HG03175 (cell line): ENCODE measurements around the gene FRMD1.

Experiments used
- ATAC-seq: cut with Tn5 transposase; IDR thresholded peaks from one replicate; pipeline ENCODE4 v1.9.1; 2021; ENCODE audit warnings: mild to moderate bottlenecking, moderate library complexity; ENCODE audit not compliant: unreplicated experiment

FRMD1 gene

DNA sequence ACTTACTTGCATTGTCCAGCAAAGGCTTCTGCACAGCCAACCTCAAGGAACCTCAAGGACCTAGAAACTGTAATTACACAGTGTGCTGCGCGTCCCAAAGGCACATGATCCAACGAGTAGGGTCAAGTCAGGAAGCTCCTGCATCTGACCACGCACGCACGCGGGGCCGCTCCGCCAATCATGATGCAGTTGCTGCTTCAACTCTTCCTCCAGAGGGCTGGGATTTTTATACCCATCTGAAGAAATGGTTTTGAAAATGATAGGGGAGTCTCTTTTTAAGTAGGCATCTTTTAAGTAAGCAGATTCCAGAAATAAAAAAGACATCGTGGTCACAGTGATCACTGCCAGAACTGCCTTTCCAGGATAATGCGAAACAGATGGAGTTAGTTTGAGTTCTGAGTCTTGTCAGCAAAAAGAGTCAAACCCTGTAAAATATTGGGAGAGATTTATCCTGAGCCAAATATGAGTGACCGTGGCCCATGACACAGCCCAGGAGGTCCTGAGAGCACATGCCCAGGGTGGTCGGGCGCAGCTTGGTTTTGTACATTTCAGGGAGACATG lies 47.5 kb downstream of the FRMD1 start:
- ATAC-seq: no peak

DNA sequence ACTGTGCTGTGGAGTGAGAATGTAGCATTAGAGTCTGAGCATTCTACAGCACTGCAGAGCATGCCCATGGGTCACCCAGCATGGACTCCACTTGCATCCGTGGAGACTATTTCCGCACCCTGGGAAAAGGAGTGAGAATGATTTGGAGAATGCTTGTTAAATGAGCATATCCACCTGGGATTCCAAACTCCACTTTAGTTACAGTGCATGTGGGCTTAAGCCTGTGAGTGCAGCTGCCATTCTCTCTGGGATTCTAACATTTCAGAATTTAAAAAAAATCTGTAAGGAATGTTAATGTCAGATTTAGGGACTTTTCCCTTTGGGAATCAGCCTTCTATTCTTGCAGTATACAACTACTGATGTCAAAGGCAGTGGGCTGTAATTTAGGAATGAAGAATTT lies 48.1 kb downstream of the FRMD1 start:
- ATAC-seq: no peak

DNA sequence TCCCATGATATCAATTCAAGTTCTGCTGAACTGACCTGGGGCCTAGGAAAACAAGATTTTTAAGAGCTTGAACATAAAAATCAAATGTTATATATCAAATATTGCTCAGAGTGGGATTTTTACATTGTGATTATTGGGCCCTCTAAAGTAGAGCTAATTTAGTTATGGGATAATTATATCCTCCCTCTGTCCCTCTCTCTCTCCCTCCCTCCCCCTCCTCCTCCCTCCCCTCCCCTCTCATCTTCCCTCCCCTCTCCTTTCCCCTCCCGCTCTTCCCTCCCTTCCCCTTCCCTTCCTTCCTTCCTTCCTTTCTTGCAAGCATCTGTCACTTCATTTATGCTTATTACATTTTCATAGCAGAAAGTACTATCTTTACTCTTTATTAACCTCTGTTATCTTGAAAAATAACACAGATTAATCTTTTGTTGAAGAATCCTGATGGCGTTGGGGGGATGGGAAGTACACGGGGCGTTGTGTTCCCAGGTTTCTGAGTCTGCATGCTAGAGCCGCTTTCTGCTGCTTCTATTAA lies 48.7 kb downstream of the FRMD1 start:
- no peak for ATAC-seq

DNA sequence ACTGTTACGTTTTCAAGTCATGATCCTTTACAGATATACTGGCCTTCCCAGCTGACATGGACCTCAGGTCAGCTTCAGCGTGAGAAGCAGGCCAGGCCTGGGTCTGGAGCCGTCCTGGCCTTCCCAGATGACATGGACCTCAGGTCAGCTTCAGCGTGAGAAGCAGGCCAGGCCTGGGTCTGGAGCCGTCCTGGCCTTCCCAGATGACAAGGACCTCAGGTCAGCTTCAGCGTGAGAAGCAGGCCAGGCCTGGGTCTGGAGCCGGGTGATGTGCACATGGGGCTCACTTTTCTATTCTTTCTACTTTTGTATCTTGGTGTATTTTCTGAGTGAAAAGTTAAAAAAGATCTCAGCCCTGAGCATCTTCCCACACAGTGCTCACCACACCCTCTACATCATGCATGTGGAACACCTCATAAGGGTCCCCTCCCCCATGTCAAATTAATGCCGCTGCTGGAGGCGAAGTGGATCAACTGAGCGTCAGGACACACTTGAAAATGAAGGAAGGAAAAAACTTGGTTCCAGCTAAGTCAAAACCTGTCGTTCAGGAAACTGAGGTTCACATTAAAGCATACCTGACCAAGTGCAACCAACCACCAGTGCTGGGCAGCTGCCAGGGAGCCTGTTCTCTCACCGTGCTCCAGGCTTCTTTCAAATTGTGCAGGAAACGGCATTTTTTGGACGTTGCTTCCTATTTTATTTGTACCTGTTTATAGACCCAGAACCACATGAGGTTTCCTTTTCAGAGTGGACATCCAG lies 49.4 kb downstream of the FRMD1 start:
- no peak for ATAC-seq

DNA sequence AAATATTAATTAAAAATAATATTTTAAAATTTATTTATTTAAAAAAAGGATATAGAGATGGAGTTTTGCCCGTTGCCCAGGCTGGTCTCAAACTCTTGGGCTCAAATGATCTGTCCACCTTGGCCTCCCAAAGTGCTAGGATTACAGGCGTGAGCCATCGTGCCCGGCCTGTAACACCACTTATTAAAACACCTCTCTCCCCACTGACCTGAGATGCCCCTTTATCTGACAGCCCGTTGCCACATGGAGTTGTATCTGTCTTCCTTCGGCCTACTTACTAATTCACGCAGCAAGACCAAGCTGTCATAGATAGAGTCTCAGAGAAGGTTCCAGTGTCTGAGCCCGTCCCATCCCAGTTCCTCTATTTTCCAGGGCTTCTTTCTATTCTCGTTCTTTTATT lies 50.8 kb downstream of the FRMD1 start:
- no peak for ATAC-seq

DNA sequence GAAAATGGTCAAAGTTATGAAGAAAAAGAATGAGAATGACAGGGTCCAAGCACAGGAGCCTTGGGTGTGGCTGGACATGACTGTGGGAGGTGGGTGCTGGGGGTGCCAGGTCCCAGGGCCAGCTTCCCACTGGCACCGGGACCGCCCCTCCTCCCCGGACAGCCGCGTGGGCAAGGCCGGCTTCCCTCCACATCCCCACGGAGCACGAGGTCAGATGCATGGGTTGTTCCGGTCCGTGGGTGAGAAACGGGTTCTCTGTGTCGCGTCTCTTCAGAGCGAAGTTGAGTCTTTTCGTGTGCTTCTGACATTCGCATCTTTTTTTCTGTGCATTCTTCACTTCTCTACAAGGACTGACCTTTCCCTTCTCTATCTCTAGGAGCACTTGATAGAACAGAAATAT lies 51.5 kb downstream of the FRMD1 start:
- no peak for ATAC-seq

DNA sequence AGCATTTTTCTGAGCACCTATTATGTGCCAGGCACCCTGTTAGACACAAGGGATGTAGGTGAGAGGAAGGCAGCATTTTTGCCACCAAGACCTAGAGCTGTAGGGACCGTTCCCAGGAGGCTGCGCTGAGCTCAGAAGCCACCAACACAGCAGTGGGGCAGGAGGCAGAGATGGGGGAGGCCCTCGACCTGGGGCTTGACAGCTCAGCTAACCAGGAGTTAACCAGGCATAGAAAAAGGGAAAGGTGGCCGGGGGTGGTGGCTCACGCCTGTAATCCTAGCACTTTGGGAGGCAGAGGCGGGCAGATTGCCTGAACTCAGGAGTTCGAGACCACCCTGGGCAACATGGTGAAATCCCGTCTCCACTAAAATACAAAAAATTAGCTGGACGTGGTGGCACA lies 52.1 kb downstream of the FRMD1 start:
- no peak for ATAC-seq

DNA sequence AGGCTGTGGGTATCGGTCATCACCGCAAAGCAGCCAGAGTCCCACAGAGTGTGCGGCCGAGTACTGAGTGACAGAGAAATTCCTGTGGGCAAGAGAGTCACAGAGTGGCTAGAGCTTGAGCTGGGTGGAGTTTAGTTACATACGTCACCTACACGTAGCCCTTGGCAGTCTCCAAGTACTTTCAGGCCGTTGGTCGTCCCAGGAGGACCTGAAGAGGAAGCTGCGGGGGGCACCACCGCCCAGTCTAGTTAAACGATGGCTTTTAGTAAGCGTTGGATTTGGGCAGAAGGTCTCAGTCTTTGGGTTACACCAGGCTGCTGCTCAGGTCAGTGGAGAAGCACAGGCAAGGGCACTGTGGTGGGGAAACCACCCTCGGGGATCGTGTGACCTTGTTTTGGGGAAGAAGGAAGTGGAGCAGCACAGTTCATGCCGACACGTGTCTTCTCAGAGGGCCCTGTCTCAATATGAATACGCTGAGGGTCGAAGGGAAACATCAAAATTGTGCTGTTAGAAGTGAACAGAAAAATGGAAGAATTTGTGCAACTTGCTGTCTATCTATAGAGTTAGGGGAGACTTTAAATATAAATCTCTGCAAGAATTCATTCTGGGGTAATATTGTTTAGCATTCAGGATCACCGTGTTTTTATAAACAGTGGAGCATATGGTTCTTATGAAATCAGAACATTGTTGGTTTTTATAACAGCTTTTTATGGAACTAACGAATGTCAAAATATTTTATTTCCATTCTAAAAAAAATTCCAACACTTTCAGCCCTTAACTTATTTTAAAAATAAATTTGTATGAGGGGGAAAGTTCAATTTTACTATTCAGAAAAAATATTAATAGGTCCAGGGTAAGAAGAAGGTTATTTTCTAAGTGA lies 52.9 kb downstream of the FRMD1 start:
- no peak for ATAC-seq

DNA sequence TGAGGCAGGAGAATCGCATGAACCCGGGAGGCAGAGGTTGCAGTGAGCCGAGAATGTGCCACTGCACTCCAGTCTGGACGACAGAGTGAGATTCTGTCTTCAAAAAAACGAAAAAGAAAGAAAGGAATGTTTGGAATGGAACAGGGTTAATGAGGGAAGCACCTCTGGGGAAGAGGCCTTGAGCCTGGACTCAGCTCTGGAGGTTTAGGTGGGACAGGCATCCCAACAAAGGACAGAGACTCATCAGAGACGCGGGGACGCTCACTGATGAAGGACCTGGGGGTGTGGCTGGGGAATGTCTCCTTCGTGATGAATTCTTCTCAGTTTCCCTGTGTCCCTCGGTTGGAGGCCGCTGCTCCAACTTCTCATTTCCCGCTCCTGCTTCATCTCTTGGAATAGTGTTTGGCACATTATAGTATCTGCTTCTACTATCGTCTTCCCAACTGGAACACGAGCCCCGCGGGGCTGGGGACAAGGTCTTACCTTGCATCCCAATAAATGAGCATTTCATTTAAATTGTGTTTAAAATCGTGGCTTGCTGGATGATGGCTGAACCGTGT lies 54.0 kb downstream of the FRMD1 start:
- no peak for ATAC-seq

DNA sequence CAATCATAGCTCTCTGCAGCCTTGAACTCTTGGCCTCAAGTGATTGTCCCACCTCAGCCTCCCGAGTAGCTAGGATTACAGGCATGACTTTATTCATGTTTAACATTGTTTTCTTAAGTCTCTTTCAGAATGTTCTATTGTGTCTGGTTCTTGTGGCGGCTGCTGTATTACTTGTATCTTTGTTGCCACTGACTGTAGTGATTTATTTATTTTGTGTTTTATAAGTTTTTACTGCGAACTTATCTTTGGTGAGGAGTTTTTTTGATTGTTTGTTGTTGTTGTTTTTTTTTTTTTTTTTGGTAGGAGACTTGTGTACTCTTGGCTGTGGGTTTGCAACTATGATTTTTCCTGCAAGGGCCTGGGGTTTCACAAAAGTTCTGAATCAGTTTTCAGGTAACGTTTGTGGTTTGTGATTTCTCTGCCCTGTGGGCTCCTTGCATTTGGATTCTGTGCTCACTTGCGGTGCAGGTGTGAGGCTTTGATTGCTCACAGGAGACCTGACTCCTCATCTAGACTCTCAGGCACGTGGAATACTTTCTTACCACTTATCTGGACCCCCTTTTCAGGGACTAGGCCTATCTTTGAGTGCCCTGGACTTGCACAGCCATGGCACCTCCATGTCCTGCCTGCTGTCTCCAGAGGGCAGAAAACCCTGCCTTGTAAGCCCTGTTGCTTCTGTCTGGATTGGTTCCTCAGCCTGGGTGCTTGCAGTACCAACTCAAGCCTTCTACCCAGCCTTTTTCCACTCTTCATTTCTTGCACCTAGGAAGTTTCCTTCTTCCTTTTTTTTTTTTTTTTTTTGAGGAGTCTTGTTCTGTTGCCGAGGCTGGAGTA lies 56.3 kb downstream of the FRMD1 start:
- no peak for ATAC-seq

DNA sequence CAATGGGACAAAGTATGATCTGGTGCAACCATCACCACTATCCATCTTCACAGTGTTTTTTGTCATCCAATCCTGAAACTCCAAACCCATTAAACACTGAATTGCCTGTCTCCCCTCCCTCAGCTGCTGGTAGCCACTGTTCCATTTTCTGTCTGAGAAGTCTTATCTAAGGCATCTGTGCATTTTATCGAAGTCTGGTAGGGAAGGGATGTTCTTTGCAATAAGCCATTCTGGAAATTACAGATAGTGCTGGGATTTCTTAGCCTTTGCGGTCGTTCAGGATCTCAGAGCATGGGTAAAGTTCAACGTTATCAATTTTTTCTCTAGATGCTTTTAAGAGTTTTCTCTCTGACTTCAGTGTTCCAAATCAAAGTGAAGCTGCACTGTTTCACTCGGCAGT lies 57.4 kb downstream of the FRMD1 start:
- ATAC-seq: no peak

DNA sequence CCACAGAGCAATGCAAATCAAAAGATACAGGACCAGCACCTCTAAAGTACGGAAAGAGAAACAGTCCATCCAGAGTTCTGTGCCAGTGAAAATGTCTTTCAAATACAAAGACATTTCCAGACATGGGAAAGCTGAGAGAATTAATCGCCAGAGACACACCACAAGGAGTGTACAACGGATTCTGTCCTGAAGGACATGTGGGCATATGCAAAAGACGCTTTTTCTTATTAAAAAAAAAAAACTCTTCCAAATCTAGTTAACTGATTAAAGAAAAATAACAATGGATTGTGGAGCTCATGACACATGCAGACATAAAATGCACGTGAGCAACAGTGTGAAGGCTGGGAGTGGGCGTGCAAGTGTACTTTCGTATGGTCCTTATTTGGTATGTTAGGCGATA lies 58.8 kb downstream of the FRMD1 start:
- no peak for ATAC-seq

DNA sequence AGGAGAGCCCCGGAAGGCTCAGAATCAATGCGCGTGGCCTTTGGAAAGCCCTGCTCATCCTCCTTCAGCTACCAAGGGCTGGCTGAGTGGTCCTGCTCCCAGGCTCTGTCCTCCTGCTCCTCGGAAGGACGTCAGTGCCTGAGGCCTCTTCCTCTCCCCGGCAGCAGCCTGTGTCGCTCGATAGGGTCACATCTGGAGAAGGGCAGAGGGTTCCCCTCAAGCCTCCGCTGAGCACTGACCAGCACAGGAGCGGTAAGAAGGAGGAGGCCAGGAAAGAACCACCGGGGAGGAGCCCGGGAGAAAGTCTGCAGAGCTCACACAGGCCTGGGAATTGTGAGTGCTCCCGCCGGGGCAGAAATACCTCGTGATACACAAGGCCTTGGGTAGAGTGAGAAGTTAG lies 60.3 kb downstream of the FRMD1 start:
- ATAC-seq: no peak

DNA sequence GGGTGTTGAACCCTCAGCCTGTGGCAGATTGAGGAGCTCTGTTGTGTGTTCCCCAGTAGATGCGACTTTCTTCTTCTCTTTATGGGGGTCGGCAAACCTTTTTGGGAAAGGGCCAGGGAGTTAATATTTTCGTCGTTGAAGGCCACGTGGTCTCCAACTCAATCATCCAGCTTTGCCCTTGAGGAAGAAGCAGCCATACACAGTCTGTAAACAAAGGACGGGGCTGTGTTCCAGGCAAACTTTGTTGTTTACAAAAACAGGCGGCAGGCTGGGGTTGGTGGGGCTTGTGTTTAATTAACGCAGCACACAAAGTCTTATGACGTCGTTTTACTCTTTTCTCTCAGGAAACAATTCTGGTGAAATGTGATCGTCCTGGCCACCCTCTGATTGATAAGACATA lies 61.4 kb downstream of the FRMD1 start:
- no peak for ATAC-seq

DNA sequence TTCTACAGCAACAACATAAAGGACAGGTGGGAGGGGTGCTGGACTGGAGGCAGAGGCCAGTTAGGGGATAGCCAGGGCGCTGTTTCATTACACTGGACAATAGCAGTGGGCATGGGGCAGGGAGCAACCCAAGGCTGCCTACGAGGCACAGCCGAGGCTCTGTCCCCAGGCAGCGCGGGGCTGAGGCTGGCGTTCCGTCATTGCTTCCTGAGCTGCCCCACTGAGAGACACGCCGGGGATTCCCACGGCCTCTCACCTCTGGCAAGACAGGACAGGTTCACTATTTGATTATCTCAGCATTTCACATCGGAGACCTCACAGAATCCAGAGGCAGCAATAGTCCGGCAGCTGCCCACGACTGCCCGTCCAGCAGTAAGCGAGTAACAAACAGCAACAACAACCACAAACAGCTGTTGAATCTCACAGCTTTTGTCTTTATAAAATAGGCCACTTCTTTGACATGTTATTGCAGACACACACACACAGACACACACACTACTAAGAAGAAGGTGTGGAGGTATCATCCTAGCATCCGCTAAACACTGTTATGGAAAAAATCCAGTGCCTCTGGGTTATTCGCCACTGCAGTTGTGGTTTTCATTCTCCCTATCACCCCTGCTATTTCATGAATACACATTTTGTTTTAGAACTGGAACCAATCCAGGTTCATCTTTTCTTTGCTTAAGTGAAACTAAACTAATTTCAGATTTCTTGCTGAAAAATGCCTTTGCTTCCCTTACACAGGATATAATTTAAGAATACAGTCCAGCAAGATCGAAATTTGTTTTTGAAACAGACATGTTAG lies 62.1 kb downstream of the FRMD1 start:
- ATAC-seq: no peak

DNA sequence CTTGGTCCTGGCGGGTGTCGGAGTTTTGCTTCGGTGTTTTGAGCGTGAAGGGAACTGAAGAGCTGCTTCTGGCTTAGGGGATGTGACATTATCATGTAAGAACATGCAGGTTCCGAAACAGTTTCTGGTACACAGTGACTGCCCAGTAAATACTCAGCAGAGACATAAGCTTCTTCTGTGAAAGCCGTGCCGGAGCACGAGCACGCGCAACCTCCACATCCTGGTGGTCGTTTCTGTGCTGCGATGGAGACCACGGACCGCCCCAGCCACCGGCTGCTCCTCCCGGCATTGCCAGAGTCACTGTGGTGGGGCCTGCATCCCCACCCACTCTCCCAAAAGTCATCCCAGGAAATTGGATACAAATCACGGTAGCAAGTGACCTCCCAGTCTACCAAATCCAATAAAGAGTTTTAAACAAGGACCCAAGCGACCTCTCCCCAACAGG lies 62.8 kb downstream of the FRMD1 start:
- no peak for ATAC-seq

DNA sequence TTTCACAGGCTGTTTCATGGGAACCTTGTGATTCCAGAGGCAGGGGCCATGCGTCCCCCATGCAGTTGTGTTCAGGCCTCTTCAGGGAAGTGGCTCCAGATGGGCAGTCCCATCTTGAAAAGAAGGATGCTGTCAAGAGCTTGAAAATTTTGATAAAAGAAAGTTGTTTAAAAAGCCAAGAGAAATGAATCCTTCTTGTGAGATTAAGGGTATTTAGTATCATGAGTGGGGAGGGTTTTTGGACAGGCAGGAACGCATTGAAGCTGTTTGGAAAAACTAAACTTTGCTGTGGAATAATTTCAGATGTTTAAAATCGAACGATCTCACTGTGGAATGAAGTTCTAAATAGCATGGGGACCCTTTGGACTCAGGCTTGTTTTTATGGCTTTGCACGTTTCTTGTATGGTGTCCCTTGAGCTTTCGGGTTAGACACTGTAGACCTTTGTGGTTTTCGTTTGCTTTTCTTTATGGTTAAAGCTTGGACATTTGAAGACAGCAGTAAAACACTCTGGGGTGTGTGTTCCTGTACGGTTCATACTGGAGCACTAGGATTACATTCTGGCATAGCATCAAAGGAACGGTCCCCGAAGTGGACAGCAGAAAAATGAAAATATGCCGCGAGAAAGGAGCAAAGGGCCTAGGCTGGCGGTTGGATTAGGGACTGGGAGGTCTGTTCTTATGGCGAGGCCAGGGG lies 63.4 kb downstream of the FRMD1 start:
- no peak for ATAC-seq

DNA sequence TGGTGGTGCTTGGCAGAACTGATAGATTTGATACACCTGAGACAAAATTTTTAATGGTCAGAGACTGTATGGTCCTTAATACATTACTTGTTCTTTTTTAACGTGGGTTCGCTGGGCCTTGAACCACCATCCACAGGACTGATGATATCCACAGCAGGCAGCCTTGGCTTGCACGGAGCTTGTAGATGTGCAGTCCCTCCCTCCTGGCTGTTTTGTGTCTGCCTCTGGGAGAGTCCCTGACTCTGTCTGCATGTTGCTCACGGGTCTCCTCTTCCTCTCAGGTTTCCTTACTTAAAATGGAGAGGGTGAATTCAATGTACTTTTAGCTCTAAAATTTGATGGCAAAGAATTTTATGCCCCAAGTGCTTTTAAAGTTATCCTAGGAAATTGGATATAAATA lies 64.0 kb downstream of the FRMD1 start:
- ATAC-seq: no peak

DNA sequence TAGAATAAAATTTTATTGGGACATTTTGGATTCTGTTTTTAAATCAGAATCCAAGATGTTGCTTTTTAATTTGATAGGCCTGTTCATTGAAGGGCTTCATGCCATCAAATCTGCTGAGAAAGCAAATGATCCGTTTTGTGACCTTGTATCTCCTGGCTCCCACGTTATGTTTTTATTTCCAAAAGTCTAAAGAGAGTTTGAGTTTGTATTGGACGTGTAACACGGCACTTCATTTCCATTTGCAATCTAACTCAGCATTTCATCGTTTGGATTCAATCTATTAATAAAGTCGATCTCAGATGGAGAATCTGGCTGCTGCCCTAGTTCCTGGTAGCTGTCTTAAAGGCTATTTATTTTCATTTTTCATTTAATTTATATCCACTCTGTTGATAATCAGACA lies 64.6 kb downstream of the FRMD1 start:
- no peak for ATAC-seq
